Activated CD4-positive, alpha-beta T cell treated with anti-CD3 and anti-CD28 coated beads, Interleukin-2, amount 50 U/mL, for 16 hours (primary cell): ENCODE results near the gene PIGT.

Experiments
- DNase-seq: peaks from one replicate; pipeline ENCODE4 v3.0.0-alpha.2; 2020

The PIGT gene

DNA sequence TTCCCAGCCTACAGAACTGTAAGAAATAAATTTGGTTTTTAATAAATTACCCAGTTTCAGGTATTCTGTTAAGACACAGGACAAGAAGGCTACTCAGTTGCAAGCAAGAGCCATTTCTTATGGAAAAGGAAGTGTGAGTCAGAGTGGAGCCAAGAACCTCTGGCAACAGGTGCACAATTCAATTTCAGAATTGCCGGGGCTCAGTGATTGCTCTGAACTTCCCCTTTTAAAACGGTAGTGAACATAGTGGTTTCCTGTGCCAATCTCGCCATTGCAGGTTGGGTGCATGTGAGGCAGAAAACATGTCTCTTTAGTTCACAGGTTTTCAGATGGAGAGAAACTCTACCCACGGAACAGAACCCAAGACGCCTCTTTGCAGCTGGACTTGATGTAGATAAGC, 16.4 kb downstream of the PIGT start:
- peak; percentile 50 for DNase-seq

DNA sequence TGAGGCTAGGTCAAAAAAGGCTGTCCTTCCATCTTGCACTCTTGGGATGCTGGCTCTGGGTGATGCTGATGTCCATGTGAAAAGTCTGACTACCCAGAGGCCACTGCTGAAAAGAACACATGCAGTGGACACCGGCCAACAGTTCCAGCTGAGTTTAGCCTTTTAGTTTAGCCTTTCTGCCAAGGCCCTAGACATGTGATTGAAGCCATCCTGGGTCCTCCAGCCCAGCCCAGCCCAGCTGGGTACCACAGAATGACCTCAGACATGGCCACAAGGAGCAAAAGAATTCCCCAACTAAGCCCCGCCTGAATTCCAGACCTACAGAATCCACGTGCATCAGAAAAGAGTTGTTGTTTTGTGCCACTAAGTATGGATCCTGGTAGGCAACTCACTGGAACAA, 17.4 kb downstream of the PIGT start:
- DNase-seq = no peak

DNA sequence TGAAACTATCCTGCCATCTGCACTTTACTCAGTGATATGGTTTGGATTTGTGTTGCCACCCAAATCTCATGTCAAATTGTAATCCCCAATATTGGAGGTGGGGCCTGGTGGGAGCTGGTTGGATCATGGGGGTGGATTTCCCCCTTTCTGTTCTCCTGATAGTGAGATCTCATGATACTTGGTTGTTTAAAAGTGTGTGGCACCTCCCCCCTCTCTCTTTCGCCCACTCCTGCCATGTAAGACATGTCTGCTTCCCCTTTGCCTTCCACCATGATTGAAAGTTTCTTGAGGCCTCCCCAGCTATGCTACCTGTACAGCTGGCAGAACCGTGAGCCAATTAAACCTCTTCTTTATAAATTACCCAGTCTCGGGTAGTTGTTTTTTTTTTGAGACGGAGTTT, 18.0 kb downstream of the PIGT start:
- no peak for DNase-seq

DNA sequence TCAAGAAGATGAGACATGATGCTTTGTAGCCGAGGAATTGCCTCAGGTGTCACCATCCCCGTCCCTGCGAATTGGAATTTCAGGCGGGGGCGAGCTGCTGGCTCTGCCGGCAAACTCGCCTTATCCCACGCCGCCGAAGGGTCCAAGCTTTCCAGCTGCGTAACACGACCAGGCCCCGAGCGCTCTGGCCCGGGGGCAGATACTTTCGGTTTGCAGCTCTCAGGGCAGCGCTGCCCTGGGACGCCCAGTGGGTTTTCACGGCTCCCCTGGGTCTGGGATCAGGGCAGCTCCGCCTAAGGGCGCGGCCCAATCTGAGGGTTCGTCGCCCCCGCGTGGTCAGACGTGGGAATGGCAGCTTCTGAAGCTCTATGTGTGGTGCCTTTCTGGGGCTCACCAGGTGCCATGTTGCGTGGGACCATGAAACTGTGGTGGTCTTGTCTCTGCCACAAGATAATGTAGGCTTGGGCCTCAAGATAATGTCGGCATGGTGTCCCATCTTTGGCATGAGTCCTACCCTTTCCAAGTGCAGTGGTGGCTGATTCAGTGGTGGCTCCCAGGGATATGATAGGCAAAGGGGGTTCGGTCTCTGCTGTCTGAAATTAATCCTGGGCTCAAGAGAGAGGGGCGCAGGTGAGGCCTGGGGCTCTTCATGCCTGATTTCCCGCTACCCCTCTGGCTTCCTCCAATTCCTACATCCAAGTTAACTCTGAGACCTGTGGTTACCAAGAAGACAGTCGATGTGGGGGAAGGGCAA, 21.0 kb downstream of the PIGT start:
- peak; percentile 87 for DNase-seq

DNA sequence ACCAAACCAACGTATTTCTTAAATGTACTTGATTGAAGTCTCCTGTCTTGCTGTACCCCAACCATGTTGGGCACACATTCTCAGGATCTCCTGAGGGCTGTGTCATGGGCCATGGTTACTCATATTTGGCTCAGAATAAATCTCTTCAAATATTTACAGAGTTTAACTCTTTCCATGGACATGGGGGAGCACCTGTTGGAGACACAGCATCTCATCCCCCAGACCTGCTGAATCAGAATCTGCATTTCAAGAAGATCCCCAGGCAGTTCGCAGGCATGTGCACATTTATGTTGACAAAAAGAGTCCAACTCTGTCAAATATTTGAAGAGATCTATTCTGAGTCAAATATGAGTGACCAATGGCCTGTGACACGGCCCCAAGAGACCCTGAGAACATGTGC, 24.5 kb downstream of the PIGT start:
- no peak for DNase-seq

DNA sequence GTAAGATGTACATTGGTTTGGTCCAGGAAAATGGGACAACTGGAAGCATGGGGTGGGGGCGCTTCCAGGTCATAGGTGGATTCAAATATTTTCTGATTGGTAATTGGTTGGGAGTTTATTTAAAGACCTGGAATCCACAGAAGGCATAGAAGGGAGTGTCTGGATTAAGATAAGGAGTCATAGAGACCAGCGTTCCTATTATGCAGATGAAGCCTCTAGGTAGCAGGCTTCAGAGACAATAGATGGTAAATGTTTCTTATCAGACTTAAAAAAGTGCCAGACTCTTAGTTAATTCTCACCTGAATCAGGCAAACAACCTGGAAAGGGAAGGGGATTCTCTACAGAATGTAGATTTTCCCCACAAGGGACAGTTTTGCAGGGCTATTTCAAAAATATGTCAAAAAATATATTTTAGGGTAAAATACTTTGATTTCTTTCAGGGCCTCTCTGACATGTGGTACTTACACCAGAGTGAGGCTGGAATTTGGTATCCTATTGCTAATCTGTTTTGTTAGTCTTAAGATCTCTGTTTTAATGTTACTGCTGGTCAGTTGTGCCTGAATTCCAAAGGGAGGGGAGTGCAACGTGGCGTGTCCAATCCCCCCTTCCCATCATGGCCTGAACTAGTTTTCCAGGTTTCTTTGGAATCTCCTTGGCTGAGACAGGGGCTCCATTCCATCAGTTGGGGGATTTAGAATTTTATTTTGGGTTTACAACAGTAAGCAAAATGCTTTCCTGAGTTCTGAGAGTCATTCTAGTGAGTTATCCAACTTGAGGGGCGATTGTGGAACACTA, 25.1 kb downstream of the PIGT start:
- no peak for DNase-seq

DNA sequence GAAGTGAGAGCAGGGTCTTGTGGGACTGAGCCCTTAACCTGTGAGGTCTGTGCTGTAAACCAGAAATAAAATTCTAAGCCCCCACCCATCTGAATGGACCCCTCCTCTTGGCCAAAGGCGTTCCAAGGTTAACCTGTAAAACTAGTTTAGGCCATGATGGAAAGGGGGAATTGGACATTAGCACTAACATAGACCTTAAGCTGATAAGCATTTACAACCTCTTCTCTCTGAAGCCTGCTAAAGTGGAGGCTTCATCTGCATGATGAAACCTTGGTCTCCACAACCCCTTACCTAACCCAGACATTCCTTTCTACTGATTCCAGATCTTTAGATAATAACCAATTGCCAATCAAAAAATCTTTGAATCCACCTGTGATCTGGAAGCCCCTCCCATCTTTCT, 25.8 kb downstream of the PIGT start:
- no peak for DNase-seq

DNA sequence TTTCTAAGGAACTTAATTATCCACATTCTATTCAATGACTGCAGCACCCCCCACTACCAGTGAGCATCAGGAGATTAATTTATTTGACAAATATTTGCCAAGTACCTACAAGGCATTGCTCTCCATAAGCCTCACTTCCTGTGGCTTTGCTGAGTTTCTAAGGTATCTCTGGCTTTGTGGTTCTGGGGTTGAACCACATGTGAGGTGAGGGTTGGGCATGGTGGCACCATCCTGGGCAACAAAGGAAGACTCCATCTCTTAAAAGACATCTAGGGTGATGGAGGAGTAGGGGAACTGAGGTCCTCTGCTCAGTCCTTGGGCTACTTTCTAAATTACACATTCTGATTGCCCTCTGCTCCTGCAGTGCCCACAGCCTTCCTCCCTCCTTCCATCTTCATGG, 28.1 kb downstream of the PIGT start:
- DNase-seq = peak; percentile 49

DNA sequence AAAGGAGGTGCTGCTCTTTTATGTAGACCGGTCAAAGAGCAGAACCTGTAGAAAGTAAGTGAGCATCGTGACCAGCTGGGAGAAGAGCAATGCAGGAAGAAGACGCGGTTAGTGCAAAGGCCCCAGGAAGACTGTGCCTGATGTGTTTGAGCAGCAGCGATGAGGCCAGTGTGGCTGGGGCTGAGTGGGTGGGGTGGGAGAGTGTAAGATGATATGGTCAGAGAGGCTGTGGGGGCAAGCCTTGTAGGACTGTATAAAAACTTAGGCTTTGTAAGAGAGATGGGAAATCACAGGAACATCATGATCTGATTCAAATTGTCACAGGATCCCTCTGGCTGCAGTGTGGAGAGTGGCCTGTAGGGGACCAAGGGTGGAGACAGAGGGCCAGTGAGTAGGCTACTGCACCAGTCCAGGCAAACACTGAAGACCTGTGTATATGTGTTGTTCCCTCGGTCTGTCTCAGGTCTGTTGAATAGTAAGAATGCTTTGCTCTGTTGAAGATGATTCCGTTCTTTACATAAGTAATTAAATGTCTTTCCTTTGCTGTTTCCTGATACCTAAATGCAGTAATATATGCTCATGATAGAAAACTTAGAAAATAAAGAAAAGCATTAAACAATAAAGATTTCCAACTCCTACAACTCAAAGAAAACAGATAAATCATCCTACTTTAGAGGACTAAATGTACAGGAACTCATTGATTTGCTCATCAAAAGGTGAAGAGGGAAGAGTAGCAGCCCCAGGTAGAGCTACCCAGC, 30.0 kb downstream of the PIGT start:
- DNase-seq = peak; percentile 29

DNA sequence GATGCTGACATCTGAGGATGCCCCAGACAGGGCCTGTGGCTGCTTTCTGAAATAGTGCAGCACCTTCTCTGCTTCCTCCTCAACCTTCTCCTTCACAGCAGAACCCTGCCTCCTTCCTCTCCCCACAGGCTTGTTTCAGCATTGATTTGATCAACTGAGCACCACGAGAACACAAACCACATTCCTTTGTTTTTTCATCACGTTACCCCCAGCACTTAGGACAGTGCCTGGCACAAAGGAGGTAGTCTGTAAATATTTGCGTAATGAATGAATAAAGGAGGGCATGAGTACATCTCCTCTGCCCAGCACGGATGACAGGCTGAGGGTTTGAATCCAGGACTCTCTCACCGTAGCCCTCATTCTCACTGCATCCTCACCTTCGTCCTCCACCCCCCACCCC, 32.3 kb downstream of the PIGT start:
- no peak for DNase-seq

DNA sequence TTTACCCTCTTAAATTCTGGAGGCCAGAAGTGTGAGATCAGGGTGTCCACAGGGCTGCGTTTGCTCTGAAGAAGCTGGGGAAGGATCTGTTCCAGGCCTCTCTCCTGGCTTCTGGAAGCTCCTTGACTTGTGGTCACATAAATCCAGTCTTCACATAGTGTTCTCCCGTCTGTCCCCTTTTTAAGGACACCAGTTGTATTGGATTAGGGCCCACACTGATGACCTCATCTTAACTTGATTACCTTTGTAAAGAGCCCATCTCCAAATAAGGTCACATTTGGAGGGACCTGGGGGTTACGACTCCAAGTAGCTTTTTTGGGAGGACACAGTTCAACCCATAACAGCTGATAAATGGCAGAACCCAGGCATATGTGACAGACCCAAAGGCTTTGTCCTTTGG, 33.6 kb downstream of the PIGT start:
- DNase-seq = no peak

DNA sequence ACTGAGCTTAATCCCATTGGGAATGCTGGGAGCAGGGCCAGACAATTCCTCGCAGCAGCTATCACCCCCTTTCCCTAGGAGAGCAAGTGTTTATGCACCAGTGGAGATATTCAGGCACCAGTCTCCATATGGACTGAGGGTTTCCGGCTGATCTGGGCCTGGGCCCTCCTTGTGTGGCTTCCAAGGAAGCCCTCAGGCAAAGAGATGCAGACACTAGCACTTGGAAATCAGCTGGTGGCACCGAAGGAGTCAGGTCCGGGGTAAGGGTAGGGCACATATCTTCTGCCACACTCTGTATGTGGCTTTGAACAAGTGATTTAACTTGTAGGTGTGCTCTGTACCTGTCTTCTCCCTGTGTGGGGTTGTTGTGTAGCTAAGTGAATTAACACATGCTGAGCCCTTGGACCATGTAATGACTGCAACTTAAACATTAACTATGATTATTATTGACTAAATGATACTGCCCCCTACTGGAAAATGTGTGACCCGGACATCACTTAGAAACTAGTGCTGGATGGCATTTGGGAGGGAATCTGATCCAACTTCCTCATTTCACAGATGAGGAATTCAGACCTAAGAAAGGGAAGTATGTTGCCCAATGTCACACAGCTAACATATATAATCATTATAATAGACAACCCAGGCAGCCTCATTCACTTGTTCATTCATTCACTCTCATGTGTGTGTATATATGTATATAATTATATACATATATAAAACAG, 34.3 kb downstream of the PIGT start:
- peak; percentile 52 for DNase-seq

DNA sequence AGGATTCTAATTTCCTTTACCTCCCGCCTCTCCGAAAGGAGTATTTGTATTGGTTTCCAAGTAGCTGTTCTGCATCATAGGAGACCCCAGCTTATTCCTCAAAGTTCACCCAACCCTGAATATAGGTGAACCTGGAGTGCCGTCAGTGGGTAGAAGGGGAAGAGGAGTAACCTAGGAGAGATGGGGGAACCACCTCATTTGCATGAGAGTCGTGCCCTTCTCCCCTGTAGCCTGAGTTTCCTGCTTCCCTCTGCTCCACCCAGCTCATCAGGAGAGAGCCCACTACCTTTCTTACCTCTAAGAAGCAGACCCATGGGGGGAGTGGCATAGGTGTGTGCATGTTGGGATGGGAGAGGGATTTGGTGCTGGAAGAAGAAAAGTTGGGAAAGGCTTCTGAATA, 36.3 kb downstream of the PIGT start:
- no peak for DNase-seq

DNA sequence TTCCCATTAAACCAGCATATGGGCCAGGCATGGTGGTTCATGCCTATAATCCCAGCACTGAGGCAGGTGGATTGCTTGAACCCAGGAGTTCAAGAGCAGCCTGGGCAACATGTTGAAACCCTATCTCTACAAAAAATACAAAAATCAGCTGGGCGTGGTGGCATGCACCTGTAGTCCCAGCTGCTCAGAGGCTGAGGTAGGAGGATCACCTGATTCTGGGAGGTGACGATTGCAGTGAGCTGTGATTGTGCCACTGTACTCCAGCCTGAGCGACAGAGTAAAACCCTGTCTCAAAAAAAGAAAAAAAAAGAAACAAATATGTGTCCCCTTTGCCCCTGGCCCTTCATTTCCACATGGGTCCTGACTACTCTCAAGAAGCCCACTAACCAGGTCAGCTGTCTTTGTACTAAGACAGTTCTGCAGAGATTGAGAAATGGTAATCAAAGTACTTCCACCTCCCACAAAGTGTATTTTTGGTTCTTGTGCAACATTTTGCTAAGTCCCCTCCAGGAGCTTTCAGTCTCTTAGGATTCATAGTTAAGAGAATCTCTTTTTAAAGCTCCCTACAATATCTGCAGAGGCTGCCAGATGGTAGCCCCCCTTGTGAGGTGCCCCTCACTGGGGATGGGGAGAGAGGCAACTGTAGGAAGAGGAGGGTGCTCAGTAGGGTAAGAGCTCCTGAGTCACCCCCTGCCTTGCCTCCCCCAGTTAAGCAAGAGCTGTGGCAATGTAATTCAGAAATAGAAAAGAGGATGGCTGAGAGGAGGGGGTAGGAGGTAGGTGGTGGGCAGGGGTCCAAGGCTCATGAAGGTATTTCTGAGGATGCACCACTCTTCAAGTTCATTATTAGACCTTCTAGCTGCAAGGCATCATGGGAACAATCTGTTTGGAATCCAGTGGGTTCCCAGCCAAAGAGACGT, 37.1 kb downstream of the PIGT start:
- DNase-seq = no peak

DNA sequence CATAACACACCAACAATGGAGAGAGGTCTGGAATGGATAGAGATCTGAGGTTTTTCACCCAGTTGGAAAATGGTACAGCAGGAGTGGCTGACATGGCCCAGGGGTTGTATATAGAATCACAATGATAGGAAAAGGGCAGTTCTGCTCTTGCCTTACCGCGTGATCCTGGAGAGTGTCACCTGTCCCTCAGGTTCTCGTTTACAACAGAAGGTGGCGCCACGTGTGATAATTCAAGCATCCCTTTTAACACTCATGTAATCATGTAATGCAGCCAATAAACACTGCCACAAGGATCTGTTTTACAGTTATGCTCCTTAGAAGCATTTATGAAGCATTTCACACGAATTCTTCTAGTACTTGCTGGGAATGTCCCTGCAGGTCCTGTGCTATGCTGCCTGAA, 40.7 kb downstream of the PIGT start:
- peak; percentile 42 for DNase-seq

DNA sequence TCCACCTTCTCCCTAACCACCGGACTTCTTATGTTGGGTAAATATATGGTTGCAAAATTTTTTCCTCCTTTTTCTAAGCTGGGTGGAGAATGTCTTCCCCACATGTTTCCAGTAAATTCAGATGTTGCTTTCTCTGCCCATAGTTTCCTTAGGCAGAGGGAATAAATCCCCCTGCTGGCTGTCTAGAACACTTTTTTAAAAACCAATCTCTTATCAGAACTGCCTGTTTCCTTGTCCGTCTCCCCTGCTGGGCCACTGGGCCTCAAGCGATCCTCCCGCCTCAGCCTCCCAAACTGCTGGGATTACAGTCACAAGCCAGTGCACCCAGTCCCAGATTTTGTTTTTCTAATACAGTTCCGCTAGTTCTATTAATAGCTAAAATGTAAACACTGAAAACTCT, 43.7 kb downstream of the PIGT start:
- no peak for DNase-seq

DNA sequence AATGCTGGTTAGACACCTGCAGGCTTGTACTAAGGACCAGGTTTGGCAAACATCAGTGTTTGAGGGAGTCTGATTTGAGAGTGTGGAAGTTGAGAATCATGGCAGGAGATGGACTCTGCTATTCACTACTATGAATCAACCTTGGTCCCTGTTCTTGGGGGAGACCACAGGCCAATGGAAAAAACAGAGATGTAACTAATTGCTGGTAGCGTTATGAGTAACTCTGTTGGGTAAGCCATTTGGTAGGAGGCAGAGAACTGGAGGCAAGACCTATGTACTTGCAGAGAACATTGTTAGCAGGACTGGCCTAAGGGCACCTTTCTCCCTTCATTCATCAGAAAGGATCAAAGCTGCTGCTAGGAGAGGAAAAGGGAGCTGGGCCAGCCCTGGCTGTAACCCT, 45.3 kb downstream of the PIGT start:
- no peak for DNase-seq

DNA sequence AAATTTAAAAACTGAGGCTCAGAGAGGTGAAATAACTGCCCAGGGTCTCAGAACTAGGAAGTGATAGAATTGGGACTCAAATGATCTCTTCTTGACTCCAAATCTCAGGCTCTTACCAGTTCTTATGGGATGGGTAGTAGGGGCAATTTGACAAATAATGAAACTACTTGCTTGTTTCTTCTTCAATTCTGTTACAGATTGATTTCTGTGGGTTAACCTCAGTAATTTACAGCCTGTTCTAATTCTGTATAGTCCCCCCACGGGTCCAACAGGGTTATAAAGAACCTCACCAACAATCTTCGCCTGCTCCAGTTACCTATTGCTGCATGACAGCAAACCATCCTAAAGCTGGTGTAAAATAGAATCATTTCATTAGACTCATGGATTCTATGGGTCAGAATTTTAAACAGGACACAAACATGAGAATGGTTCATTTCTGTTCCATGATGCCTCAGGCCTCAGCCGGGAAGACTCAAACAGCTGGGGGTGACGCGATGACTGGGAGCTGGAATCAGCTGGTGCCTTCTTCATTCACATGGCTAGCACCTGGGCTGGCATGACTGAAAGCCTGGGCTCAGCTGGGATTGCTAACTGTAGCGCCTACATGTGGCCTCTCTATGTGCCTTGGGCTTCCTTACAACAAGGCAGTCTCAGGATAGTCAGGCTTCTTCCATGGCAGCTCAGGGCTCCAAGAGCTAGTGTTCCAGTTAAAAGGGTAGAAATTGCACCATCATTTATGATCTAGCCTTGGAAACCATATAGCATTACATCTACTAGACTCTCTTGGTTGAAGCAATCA, 47.0 kb downstream of the PIGT start:
- no peak for DNase-seq

DNA sequence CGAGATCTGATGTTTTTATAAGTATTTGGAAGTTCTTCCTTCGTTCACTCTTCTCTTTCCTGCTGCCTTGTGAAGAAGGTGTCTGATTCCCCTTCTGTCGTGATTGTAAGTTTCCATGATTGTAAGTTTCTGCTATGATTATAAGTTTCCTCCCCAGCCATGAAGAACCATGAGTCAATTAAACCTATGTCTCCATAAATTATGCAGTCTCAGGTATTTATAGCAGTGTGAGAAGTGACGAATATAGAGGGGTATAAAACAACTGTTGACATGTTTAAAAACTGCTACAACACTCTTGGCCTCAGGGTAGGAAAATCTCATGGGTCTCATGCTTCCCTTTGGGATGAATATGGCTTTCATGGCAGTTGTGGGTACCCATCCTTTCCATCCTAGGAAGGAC, 47.8 kb downstream of the PIGT start:
- DNase-seq = no peak

DNA sequence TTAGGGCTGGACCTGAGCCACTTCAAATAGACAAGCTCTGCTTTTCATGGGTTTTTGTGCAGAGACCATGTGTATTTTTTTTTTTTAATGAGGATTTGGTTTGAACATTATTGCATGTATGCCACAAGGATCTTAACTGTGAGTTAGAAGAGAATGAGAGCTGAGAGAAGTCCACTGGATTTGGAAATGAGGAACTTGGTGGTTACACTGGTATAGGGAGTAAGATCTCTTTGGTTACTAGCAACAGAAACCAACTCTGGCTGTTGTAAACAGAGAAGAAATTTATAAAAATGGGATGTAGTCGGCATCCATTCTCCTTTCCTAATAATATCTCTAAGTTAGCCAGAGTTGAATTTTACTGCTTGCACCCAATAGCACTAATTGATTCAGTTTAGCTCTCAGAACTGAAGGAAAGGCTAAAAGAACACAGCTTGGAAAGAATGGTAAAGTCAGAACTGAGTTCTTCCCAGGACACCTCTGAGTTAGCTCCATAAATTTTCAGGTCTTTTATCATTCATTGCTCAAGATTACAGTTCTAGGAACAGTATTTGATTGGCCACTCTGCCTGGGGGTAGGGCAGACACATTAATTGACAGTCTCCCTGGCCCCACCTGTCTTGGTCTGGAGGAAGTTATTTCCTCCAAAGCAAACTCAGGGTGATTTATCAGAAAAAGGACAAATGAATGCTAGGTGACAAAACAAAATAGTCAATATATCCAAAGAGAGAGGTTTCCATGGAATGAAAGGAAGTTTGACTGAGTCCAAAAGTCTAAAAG, 49.7 kb downstream of the PIGT start:
- no peak for DNase-seq
